Naive B cell (primary cell): Measurements from ENCODE around the gene ERRFI1. TPM values are rescaled to one million over a fixed set of nuclear protein-coding genes. Genes with fewer than 3 reads are reported as not detected.
"Not testable (repeated sequence)": the region's sequence is repeated elsewhere in the genome, so short reads cannot be mapped to it uniquely, and the experiment has no call there.

Experiments used
- ATAC-seq, 2 donors: fragments of 150-1000 bp; cut with Tn5 transposase; 2 replicates each; pipeline ENCODE4 v1.10.0; 2021; ENCODE audit warnings: low read depth in 2 of 2, mild to moderate bottlenecking in 2 of 2, moderate library complexity in 2 of 2
- DNase-seq: peaks from one replicate; pipeline ENCODE4 v3.0.0; 2022
- H3K27ac Mint-ChIP-seq, 6 donors: one replicate each; pipeline ENCODE4 v1.8.0; 2020 to 2022; ENCODE audit warnings: mild to moderate bottlenecking in 6 of 6, mixed read lengths in 6 of 6, moderate library complexity in 5 of 6, inconsistent platforms in 2 of 6
- H3K27me3 Mint-ChIP-seq, 3 donors: one replicate each; pipeline ENCODE4 v1.8.0; 2021 to 2022; ENCODE audit warnings: mixed read lengths in 3 of 3, mild to moderate bottlenecking in 1 of 3
- H3K36me3 Mint-ChIP-seq, 2 donors: one replicate each; pipeline ENCODE4 v1.8.0; 2020 to 2022; ENCODE audit warnings: mixed read lengths in 2 of 2, inconsistent platforms in 1 of 2, mild to moderate bottlenecking in 1 of 2
- H3K4me1 Mint-ChIP-seq, 3 donors: one replicate each; pipeline ENCODE4 v1.8.0; 2020 to 2022; ENCODE audit warnings: mixed read lengths in 3 of 3, inconsistent platforms in 1 of 3, mild to moderate bottlenecking in 1 of 3, moderate library complexity in 1 of 3
- H3K4me3 Mint-ChIP-seq, 8 donors: one replicate each; pipeline ENCODE4 v1.8.0; 2020 to 2022; ENCODE audit warnings: mild to moderate bottlenecking in 8 of 8, mixed read lengths in 8 of 8, moderate library complexity in 8 of 8, inconsistent platforms in 2 of 8
- H3K9me3 Mint-ChIP-seq, 7 donors: one replicate each; pipeline ENCODE4 v1.8.0; 2020 to 2022; ENCODE audit warnings: mixed read lengths in 7 of 7, mild to moderate bottlenecking in 5 of 7, inconsistent platforms in 2 of 7, moderate library complexity in 1 of 7
- polyA plus RNA-seq, 6 donors: library from polyadenylated mRNA; unstranded; fragments of 300-500 nt; fragmentation: Illumina TruSeq; gene quantifications; one replicate each; pipeline ENCODE4 v1.2.3, GENCODE V29; 2021; ENCODE audit warnings: low read depth in 6 of 6

ERRFI1 gene
- polyA plus RNA-seq, 6 donors from 2014 or later = 0.08 to 1.6 (median 0.77) TPM; not detected in 1

DNA sequence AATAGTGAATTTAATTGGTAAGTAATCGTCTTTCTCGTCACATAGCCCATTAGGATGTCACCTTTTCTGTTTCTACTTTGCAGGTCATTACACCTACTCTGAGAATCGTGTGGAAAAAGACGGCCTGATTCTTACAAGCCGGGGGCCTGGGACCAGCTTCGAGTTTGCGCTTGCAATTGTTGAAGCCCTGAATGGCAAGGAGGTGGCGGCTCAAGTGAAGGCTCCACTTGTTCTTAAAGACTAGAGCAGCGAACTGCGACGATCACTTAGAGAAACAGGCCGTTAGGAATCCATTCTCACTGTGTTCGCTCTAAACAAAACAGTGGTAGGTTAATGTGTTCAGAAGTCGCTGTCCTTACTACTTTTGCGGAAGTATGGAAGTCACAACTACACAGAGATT is 41.3 kb downstream of the ERRFI1 start:
- no peak overlapping the region for H3K27ac Mint-ChIP-seq
- DNase-seq (no peak), ATAC-seq (no peak)
- no peak overlapping the region for H3K4me3 Mint-ChIP-seq
- peaks cover 0 to under 1% (median 0%) of the 10 kb centered on the region in 7 donors for H3K9me3 Mint-ChIP-seq
- no peaks in the 10 kb centered on the region for H3K27me3 Mint-ChIP-seq
- peaks cover 0 to 18% of the 10 kb centered on the region in 2 donors for H3K36me3 Mint-ChIP-seq
- peaks cover 0 to 13% (median 10%) of the 10 kb centered on the region in 3 donors for H3K4me1 Mint-ChIP-seq

DNA sequence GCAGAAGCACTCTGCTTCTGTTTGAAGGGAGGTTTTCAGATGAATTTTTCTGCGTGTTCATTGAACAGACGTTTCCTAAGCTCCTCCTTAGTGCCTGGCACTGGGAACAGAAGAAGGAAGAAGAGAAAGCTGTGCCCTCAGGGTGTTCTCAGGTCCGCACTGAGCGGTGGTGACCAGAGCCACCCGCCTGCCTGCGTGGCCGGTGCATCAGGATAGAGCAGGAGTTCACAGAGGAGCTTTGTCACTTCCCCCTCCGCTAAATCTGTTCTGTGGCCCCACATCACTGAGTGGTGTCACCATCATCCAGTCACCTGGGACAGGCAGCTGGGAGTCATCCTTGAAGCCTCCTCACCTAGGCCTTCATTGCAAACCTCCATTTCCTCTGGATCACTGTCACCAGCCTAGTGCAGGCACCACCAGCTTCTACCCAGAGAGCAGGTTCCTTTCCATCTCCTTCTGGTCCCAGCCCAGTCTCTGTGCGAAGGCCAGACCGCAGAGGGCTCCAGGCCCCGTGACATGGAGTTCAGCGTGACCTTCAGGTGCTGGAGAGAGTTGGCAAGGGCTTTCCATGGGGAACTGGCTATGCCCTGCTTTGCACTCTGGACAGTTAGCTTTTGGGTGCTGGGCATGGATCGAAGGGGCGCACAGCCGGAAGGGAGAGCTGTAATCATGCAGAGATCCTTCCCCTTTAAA is 42.9 kb downstream of the ERRFI1 start:
- Mint-ChIP-seq H3K36me3 (peaks cover 0 to 16% of the 10 kb centered on the region in 2 donors), H3K27me3 (no peaks in the 10 kb centered on the region), H3K4me1 (peaks cover 5 to 13% (median 10%) of the 10 kb centered on the region in 3 donors), H3K27ac (peak overlapping the region in 2 of 6 donors; percentile 16 to 69), H3K9me3 (no peaks in the 10 kb centered on the region), H3K4me3 (no peak overlapping the region)
- ATAC-seq (no peak), DNase-seq (no peak)

DNA sequence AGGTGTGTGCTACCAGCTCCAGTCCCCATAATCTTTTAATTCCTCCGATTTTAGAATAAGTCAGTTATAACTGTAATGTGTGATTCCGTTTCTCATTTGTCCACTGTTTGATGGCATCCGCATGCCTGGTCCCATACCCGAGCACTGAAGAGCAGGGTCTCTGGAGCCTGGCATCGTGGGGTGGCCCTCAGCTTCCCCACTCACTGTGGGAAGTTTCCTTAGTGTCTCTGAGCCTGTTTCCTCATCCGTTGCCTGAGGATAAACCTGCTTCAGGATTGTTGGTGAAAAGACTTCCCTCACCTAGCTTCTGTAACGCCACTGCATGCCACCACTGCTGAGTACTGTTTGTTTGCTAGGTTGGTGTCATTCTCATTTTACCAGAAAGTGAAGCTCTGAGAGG is 45.1 kb downstream of the ERRFI1 start:
- DNase-seq (no peak), ATAC-seq (no peak)
- Mint-ChIP-seq H3K4me3 (no peak overlapping the region), H3K36me3 (peaks cover 6 to 7% of the 10 kb centered on the region in 2 donors), H3K27ac (peak overlapping the region in 4 of 6 donors; percentile 8 to 49 (median 40)), H3K9me3 (no peaks in the 10 kb centered on the region), H3K27me3 (no peaks in the 10 kb centered on the region), H3K4me1 (peaks cover 5 to 13% (median 10%) of the 10 kb centered on the region in 3 donors)

DNA sequence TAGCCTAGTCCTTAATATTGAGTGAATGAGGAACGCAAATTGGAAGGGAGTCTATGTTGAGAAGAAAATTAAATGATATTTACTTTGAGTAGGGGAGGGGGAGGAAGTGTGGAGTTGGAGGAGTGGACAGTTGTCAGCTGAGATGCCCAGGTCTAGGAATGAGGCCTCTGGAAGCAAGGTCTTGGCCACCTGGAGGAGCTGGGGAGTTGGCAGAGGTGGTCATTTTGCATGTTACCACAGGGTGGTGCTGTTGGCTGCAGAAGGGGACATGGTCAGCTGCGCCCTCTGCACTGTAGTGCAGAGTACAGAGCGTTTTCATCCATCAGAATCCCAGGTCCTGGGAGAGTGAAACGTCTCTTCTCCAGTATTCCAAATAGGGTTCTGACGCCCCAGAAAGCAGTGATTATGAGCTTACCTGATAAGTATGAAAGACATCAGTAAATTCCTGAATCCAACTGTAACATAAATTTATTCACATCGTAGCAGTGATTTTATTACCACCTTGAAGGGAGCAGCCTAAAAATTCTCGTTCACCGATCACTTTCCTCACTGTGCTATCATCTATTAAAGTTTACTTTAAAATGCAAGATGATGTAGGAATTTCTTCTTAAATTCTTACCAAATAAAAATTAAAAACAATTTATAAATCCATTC is 50.8 kb downstream of the ERRFI1 start:
- peaks cover 0 to 10% of the 10 kb centered on the region in 2 donors for H3K36me3 Mint-ChIP-seq
- peaks cover 0 to 5% (median 4%) of the 10 kb centered on the region in 3 donors for H3K4me1 Mint-ChIP-seq
- H3K9me3 Mint-ChIP-seq = no peaks in the 10 kb centered on the region
- H3K4me3 Mint-ChIP-seq = no peak overlapping the region
- no peak for DNase-seq
- no peaks in the 10 kb centered on the region for H3K27me3 Mint-ChIP-seq
- peak; percentile 44 to 46 for ATAC-seq
- H3K27ac Mint-ChIP-seq = no peak overlapping the region

DNA sequence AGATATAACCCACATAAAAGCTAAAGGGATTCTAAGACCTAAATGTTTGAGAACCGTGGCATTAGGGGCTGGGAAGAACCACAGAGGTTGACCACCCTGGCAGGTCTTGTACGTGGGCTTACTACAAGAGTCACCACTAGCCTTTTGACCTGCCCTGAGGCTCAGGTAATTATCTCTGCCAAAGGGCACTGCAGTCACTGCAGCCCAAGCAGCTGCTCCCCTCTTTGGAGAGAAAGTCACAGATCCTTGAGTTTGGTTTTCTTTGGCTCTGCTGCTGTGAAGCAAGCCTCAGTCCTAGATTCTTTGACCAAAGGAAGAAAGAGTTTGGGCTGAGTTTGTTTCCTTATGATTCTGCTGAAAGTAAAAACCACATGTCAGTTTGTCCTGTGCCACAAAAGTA is 53.0 kb downstream of the ERRFI1 start:
- no peaks in the 10 kb centered on the region for H3K27me3 Mint-ChIP-seq
- ATAC-seq (no peak), DNase-seq (no peak)
- peaks cover 0 to 19% of the 10 kb centered on the region in 2 donors for H3K36me3 Mint-ChIP-seq
- no peak overlapping the region for H3K4me3 Mint-ChIP-seq
- H3K27ac Mint-ChIP-seq = no peak overlapping the region
- peaks cover 0 to 4% (median 0%) of the 10 kb centered on the region in 3 donors for H3K4me1 Mint-ChIP-seq
- no peaks in the 10 kb centered on the region for H3K9me3 Mint-ChIP-seq

DNA sequence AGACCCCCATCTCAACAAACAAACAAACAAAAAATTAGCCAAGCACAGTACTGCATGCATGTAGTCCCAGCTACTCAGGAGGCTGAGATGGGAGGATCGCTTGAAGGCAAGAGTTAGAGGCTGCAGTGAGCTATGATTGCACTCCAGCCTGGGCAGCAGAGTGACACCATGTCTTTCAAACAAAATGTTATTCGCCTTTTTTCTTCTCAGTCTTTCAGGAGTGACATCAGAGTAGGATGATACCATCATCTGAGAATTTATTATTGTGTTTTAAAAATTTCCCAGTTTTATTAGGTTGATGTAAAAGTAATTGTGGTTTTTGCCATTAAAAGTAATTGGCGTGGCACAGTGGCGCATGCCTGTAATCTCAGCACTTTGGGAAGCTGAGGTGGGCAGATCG is 53.8 kb downstream of the ERRFI1 start:
- peaks cover under 1 to 4% (median 3%) of the 10 kb centered on the region in 3 donors for H3K4me1 Mint-ChIP-seq
- H3K9me3 Mint-ChIP-seq = no peaks in the 10 kb centered on the region
- peaks cover 0 to 17% of the 10 kb centered on the region in 2 donors for H3K36me3 Mint-ChIP-seq
- no peak for DNase-seq
- no peak overlapping the region for H3K4me3 Mint-ChIP-seq
- H3K27ac Mint-ChIP-seq = peak overlapping the region in 1 of 6 donors; percentile 14
- ATAC-seq = no peak
- H3K27me3 Mint-ChIP-seq = no peaks in the 10 kb centered on the region

DNA sequence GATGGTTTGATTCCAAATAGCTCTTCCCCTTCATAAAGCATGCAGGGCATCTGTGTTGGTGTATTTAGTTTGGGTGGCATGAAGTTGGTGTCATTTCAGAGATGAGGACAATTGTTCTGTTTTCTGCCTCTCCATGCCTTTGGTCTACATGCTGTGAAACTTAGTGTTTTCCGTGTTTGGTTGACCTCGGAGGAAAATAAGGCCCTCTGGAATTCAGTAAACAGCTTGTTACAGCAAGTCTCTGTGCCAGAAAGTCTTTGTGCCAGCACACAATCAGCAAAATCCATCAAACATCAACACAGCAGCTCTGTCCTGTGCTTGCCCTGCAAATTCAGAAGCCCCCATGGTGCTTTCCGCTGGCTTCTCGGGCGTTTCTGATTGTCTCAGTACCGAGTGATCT is 55.1 kb downstream of the ERRFI1 start:
- Mint-ChIP-seq H3K27ac (no peak overlapping the region), H3K4me1 (peaks cover 8 to 10% (median 10%) of the 10 kb centered on the region in 3 donors), H3K4me3 (no peak overlapping the region), H3K27me3 (no peaks in the 10 kb centered on the region), H3K36me3 (peaks cover 0 to 22% of the 10 kb centered on the region in 2 donors), H3K9me3 (no peaks in the 10 kb centered on the region)
- DNase-seq (no peak), ATAC-seq (no peak)

GRCh38 chr1:7970246-7970645 is 55.9 kb downstream of the ERRFI1 start:
- Mint-ChIP-seq H3K36me3 (peaks cover 0 to 23% of the 10 kb centered on the region in 2 donors), H3K9me3 (no peaks in the 10 kb centered on the region), H3K27ac (peak overlapping the region in 2 of 6 donors; percentile 49 to 59), H3K4me1 (peaks cover 10 to 14% (median 10%) of the 10 kb centered on the region in 3 donors), H3K27me3 (no peaks in the 10 kb centered on the region), H3K4me3 (no peak overlapping the region)
- ATAC-seq (no peak), DNase-seq (no peak)

GRCh38 chr1:7967651-7968050 is 58.5 kb downstream of the ERRFI1 start:
- Mint-ChIP-seq H3K4me1 (peaks cover 9 to 37% (median 22%) of the 10 kb centered on the region in 3 donors), H3K36me3 (peaks cover 0 to 26% of the 10 kb centered on the region in 2 donors), H3K9me3 (no peaks in the 10 kb centered on the region), H3K27ac (peak overlapping the region in 1 of 6 donors; percentile 29), H3K27me3 (no peaks in the 10 kb centered on the region), H3K4me3 (no peak overlapping the region)
- DNase-seq (no peak), ATAC-seq (no peak)

GRCh38 chr1:7967196-7967595 is 58.9 kb downstream of the ERRFI1 start:
- peaks cover 9 to 42% (median 25%) of the 10 kb centered on the region in 3 donors for H3K4me1 Mint-ChIP-seq

GRCh38 chr1:7964476-7964875 is 61.6 kb downstream of the ERRFI1 start:
- peak overlapping the region in 1 of 8 donors; percentile 56 for H3K4me3 Mint-ChIP-seq
- H3K27ac Mint-ChIP-seq = no peak overlapping the region
- DNase-seq (no peak), ATAC-seq (no peak)
- H3K9me3 Mint-ChIP-seq = no peaks in the 10 kb centered on the region
- peaks cover 18 to 63% (median 40%) of the 10 kb centered on the region in 3 donors for H3K4me1 Mint-ChIP-seq
- H3K36me3 Mint-ChIP-seq = peaks cover 0 to 18% of the 10 kb centered on the region in 2 donors
- no peaks in the 10 kb centered on the region for H3K27me3 Mint-ChIP-seq

More at GRCh38 chr1:7967196-7967595, 58.9 kb downstream of the ERRFI1 start:
- peaks cover 0 to 26% of the 10 kb centered on the region in 2 donors for H3K36me3 Mint-ChIP-seq
- no peaks in the 10 kb centered on the region for H3K9me3 Mint-ChIP-seq
- DNase-seq (no peak), ATAC-seq (no peak)
- no peaks in the 10 kb centered on the region for H3K27me3 Mint-ChIP-seq
- peak overlapping the region in 1 of 8 donors; percentile 13 for H3K4me3 Mint-ChIP-seq
- H3K27ac Mint-ChIP-seq = no peak overlapping the region

DNA sequence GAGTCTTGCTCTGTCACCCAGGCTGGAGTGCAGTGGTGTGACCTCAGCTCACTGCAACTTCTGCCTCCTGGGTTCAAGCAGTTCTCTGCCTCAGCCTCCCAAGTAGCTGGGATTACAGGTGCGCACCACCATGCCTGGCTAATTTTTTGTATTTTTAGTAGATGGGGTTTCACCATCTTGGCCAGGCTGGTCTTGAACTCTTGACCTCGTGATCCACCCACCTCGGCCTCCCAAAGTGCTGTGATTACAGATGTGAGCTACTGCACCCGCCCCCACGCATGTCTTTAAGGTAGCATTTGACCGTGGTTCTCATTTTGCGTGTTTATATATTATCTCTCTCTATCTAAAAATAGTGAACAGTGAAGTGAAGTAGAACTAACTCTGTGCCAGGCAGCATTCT is 62.3 kb downstream of the ERRFI1 start:
- ATAC-seq, DNase-seq, H3K9me3 Mint-ChIP-seq, H3K27me3 Mint-ChIP-seq: not testable (repeated sequence)
- Mint-ChIP-seq H3K36me3 (peaks cover 0 to 14% of the 10 kb centered on the region in 2 donors), H3K4me3 (peak overlapping the region in 4 of 8 donors; percentile 56 to 98 (median 96)), H3K27ac (peak overlapping the region in 1 of 6 donors; percentile 97), H3K4me1 (peaks cover 22 to 63% (median 40%) of the 10 kb centered on the region in 3 donors)

DNA sequence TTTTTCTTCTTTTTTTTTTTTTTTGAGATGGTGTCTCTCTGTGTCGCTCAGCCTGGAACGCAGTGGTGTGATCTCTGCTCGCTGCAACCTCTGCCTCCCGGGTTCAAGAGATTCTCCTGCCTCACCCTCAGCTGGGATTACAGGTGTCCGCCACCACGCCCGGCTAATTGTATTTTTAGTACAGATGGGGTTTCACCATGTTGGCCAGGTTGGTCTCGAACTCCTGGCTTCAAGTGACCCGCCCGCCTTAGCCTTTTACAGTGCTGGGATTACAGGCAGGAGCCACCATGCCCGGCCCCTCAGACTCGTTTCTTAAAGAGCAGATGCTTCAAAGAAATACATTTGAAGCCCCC is 62.8 kb downstream of the ERRFI1 start:
- peaks cover 22 to 63% (median 40%) of the 10 kb centered on the region in 3 donors for H3K4me1 Mint-ChIP-seq
- H3K36me3 Mint-ChIP-seq = peaks cover 0 to 14% of the 10 kb centered on the region in 2 donors
- H3K9me3 Mint-ChIP-seq, DNase-seq, H3K27me3 Mint-ChIP-seq, ATAC-seq: not testable (repeated sequence)
- peak overlapping the region in 2 of 6 donors; percentile 66 to 97 for H3K27ac Mint-ChIP-seq
- peak overlapping the region in 6 of 8 donors; percentile 56 to 98 (median 90) for H3K4me3 Mint-ChIP-seq
